Mesothelial cell of epicardium (in vitro differentiated cells): ENCODE measurements around the gene CADM1. TPM values are rescaled to one million over a fixed set of nuclear protein-coding genes. Genes with fewer than 3 reads are reported as not detected.

ENCODE experiments used
- DNase-seq, 2 experiments: peaks; one replicate each; pipeline ENCODE4 v3.0.0; 2021; ENCODE audit warnings: low spot score in 2 of 2; ENCODE audit not compliant: unreplicated experiment in 2 of 2
- H3K27ac Mint-ChIP-seq: 2 replicates; pipeline ENCODE4 v1.8.0; 2021; ENCODE audit warnings: mixed read lengths
- H3K27me3 Mint-ChIP-seq: 2 replicates; pipeline ENCODE4 v1.8.0; 2021; ENCODE audit warnings: low read depth, mixed read lengths
- H3K36me3 Mint-ChIP-seq: 2 replicates; pipeline ENCODE4 v1.8.0; 2021; ENCODE audit warnings: mixed read lengths
- H3K4me1 Mint-ChIP-seq: 2 replicates; pipeline ENCODE4 v1.8.0; 2021; ENCODE audit warnings: mixed read lengths
- H3K4me3 Mint-ChIP-seq: 2 replicates; pipeline ENCODE4 v1.8.0; 2021; ENCODE audit warnings: mild to moderate bottlenecking, moderate library complexity, mixed read lengths
- H3K9me3 Mint-ChIP-seq: 2 replicates; pipeline ENCODE4 v1.8.0; 2021; ENCODE audit warnings: mixed read lengths
- CTCF ChIP-seq: fragments of 200-600 bp; sonication (generic); IDR thresholded peaks from one replicate; pipeline ENCODE4 v1.5.0; 2021; ENCODE audit warnings: antibody characterized with exemption; ENCODE audit not compliant: unreplicated experiment
- total RNA-seq: library from RNA; stranded (reverse); gene quantifications from 3 replicates; pipeline ENCODE4 v1.2.1, GENCODE V29; 2021

Gene CADM1
- total RNA-seq, 1 donor from 2014 or later = 60.9 TPM

- Mint-ChIP-seq H3K27ac (peak overlapping the region; percentile 55), H3K27me3 (peaks cover 5% of the 10 kb centered on the region), H3K4me3 (no peak overlapping the region), H3K9me3 (no peaks in the 10 kb centered on the region), H3K4me1 (peaks cover 15% of the 10 kb centered on the region), H3K36me3 (no peaks in the 10 kb centered on the region)
- TF ChIP-seq CTCF = no peak
- no peak for DNase-seq
Observed at GRCh38 chr11:115144914-115145313, 359.3 kb downstream of the CADM1 start.

DNA sequence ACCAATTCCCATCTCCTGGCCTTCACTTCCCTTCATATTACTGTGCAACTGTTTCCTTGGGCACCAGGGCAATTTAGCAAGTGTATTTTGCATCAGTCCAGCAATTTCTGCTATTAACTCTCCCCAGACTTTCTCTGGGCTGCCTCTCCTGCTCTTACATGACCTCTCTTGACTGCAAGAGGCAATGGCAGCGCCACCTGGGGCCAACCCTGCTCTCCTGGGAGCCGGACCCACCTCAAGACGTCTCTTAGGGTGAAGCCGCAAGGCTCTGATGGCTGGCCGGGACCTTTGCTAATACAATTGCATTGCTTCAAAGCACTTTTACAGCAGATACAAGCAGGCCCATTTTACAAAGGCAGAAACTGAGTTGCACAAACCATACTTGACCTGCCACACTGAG lies 360.2 kb downstream of the CADM1 start:
- no peak for TF ChIP-seq CTCF
- Mint-ChIP-seq H3K4me3 (no peak overlapping the region), H3K36me3 (no peaks in the 10 kb centered on the region)

DNA sequence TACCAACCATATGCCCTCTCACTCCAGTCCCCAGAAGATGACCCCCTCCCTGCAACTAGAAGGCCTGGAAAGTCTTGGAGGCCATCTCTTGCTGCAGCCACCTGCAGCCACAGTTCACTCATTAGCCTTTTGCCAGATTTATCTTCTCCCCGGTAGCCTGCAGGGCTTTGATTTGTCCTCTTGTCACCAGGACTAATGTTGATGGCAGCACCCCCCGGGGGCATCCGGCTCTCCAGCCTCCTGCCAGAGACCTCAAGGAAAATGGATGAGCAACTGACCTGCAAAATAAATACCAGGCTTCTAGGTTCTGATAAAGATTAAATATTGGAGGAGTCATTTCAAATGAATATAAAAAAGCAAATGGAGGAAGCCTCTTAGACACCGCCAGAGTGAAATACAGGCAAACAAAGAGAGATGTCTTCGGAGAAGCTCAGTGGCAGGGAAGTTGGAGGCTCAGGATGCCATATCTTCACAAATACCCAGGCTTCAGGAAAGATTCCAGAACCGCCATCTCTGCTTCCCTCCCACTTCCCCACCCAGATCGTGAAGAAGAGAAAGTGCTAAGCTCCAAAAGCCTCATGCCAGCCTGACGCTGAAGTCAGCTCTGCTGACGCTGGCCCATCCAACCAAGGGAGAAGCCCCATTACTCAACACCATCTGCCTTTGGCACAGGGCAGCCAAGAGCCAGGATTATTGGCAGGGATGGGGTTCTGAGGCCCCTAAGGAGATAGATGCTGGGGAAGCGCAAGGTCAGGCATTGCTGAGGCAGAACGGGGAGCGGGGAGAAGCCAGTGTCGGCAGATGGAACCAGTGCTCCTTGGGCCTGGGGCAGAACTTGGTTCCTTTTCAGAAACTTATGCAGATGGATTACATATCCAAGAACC lies 362.7 kb downstream of the CADM1 start:
- Mint-ChIP-seq H3K4me1 (peaks cover 22% of the 10 kb centered on the region), H3K36me3 (no peaks in the 10 kb centered on the region), H3K9me3 (no peaks in the 10 kb centered on the region), H3K4me3 (no peak overlapping the region), H3K27ac (no peak overlapping the region), H3K27me3 (peaks cover 13% of the 10 kb centered on the region)
- no peak for DNase-seq
- no peak for TF ChIP-seq CTCF

More for the DNA sequence above, 360.2 kb downstream of the CADM1 start:
- Mint-ChIP-seq H3K27ac (no peak overlapping the region), H3K4me1 (peaks cover 22% of the 10 kb centered on the region), H3K9me3 (no peaks in the 10 kb centered on the region), H3K27me3 (peaks cover 11% of the 10 kb centered on the region)
- DNase-seq = no peak

GRCh38 chr11:115135936-115136335 lies 368.3 kb downstream of the CADM1 start:
- Mint-ChIP-seq H3K36me3 (no peaks in the 10 kb centered on the region), H3K27ac (no peak overlapping the region), H3K27me3 (peaks cover 10% of the 10 kb centered on the region), H3K4me3 (no peak overlapping the region), H3K9me3 (no peaks in the 10 kb centered on the region), H3K4me1 (peaks cover 15% of the 10 kb centered on the region)
- DNase-seq = no peak
- TF ChIP-seq CTCF = no peak

DNA sequence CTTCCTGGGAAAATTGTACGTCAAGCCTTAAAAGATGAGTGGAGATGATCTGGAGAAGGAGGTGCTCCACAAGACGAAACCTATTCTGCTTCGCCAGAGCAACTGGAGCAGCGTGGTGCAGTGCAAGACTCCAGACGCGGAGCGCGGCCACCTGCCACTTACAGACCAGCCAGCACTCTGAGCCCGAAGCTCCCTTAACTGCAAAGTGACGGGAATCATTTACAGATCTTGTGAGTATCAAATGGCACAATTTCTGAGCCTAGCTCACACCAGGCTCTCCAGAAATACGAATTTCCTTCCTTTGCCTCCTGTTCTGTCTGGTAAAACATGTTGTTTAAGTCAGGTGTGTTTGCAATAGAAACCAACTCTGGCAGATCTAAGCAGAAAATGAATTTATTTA lies 369.3 kb downstream of the CADM1 start:
- peaks cover 8% of the 10 kb centered on the region for H3K27me3 Mint-ChIP-seq
- no peaks in the 10 kb centered on the region for H3K9me3 Mint-ChIP-seq
- H3K27ac Mint-ChIP-seq = no peak overlapping the region

More for the DNA sequence above, 369.3 kb downstream of the CADM1 start:
- DNase-seq = no peak
- peaks cover 16% of the 10 kb centered on the region for H3K4me1 Mint-ChIP-seq
- no peak for TF ChIP-seq CTCF
- no peaks in the 10 kb centered on the region for H3K36me3 Mint-ChIP-seq
- H3K4me3 Mint-ChIP-seq = no peak overlapping the region
